ENCODE results near the gene PGD.
A peak's percentile ranks its signal among the peaks of the same experiment; 100 is the strongest.
"Not testable (repeated sequence)": the region's sequence is repeated elsewhere in the genome, so short reads cannot be mapped to it uniquely, and the experiment has no call there.

Gene PGD

GRCh38 chr1:10377365-10378029, 21.4 kb upstream of the PGD start:
- H3K36me3 ChIP-seq (ENCODE audit: insufficient read depth, low read length): peaks cover 30% of the 10 kb centered on the region
- H3K9me3 ChIP-seq (ENCODE audit: insufficient read depth, low read length, severe bottlenecking); H3K4me1 ChIP-seq (ENCODE audit: insufficient read depth, low read length); H3K27me3 ChIP-seq (ENCODE audit: insufficient read depth, low read length, poor library complexity); H4K20me1 ChIP-seq (ENCODE audit: insufficient read depth, low read length); H2AFZ ChIP-seq (ENCODE audit: low read depth, low read length); H3K4me2 ChIP-seq (ENCODE audit: insufficient read depth, low read length); H3K79me2 ChIP-seq (ENCODE audit: insufficient read depth, low read length); H3K27ac ChIP-seq (ENCODE audit: low read length); H3K9ac ChIP-seq (ENCODE audit: low read depth, low read length); H3K4me3 ChIP-seq (ENCODE audit: low read depth in 1 of 2, low read length in 2 of 2): not testable (repeated sequence)
- DNase-seq (peak; percentile 38), ATAC-seq (ENCODE audit: insufficient read depth, low read depth) (peak; percentile 64; the same call in 2 of the 3 replicates)
- peak; percentile 66 for TF ChIP-seq CTCF (IDR thresholded peaks at IDR 0.05; ENCODE audit: borderline replicate concordance, extremely low read depth, low read length, poor library complexity, severe bottlenecking)

- no peak for DNase-seq
- H3K27ac ChIP-seq (ENCODE audit: low read length): no peak overlapping the region
Observed at GRCh38 chr1:10378081-10378841, 20.6 kb upstream of the PGD start.

GRCh38 chr1:10379101-10379620, 19.7 kb upstream of the PGD start:
- H4K20me1 ChIP-seq (ENCODE audit: insufficient read depth, low read length): no peaks in the 10 kb centered on the region
- no peak overlapping the region for H3K4me3 ChIP-seq (ENCODE audit: low read depth in 1 of 2, low read length in 2 of 2)
- no peaks in the 10 kb centered on the region for H3K9me3 ChIP-seq (ENCODE audit: insufficient read depth, low read length, severe bottlenecking)
- H3K4me1 ChIP-seq (ENCODE audit: insufficient read depth, low read length): no peaks in the 10 kb centered on the region
- TF ChIP-seq CTCF (IDR thresholded peaks at IDR 0.05; ENCODE audit: borderline replicate concordance, extremely low read depth, low read length, poor library complexity, severe bottlenecking): no peak
- TF ChIP-seq EZH2 (IDR thresholded peaks at IDR 0.05; ENCODE audit: borderline replicate concordance, low read depth, low read length, severe bottlenecking): no peak
- H3K9ac ChIP-seq (ENCODE audit: low read depth, low read length): no peak overlapping the region
- H3K79me2 ChIP-seq (ENCODE audit: insufficient read depth, low read length): no peaks in the 10 kb centered on the region
- no peak overlapping the region for H3K4me2 ChIP-seq (ENCODE audit: insufficient read depth, low read length)
- no peak for ATAC-seq (ENCODE audit: insufficient read depth, low read depth)
- no peak overlapping the region for H3K27ac ChIP-seq (ENCODE audit: low read length)
- no peaks in the 10 kb centered on the region for H3K27me3 ChIP-seq (ENCODE audit: insufficient read depth, low read length, poor library complexity)
- DNase-seq: no peak
- H2AFZ ChIP-seq (ENCODE audit: low read depth, low read length): no peak overlapping the region
- H3K36me3 ChIP-seq (ENCODE audit: insufficient read depth, low read length): peaks cover 30% of the 10 kb centered on the region

More at GRCh38 chr1:10378081-10378841, 20.6 kb upstream of the PGD start:
- Histone ChIP-seq H3K4me1 (ENCODE audit: insufficient read depth, low read length) (no peaks in the 10 kb centered on the region), H3K27me3 (ENCODE audit: insufficient read depth, low read length, poor library complexity) (no peaks in the 10 kb centered on the region), H3K9ac (ENCODE audit: low read depth, low read length) (no peak overlapping the region), H3K4me3 (ENCODE audit: low read depth in 1 of 2, low read length in 2 of 2) (no peak overlapping the region), H4K20me1 (ENCODE audit: insufficient read depth, low read length) (no peaks in the 10 kb centered on the region), H3K9me3 (ENCODE audit: insufficient read depth, low read length, severe bottlenecking) (no peaks in the 10 kb centered on the region), H3K79me2 (ENCODE audit: insufficient read depth, low read length) (no peaks in the 10 kb centered on the region), H3K4me2 (ENCODE audit: insufficient read depth, low read length) (no peak overlapping the region), H3K36me3 (ENCODE audit: insufficient read depth, low read length) (peaks cover 30% of the 10 kb centered on the region), H2AFZ (ENCODE audit: low read depth, low read length) (no peak overlapping the region)
- no peak for ATAC-seq (ENCODE audit: insufficient read depth, low read depth)
- no peak for TF ChIP-seq CTCF (IDR thresholded peaks at IDR 0.05; ENCODE audit: borderline replicate concordance, extremely low read depth, low read length, poor library complexity, severe bottlenecking)
- no peak for TF ChIP-seq EZH2 (IDR thresholded peaks at IDR 0.05; ENCODE audit: borderline replicate concordance, low read depth, low read length, severe bottlenecking)
